Measurements from ENCODE around the gene RALGAPB. TPM values are rescaled to one million over a fixed set of nuclear protein-coding genes. Genes with fewer than 3 reads are reported as not detected.

RALGAPB gene
- total RNA-seq, 1 experiment from 2014 or later, result 36.7 TPM

- TF ChIP-seq, protein P1, sequence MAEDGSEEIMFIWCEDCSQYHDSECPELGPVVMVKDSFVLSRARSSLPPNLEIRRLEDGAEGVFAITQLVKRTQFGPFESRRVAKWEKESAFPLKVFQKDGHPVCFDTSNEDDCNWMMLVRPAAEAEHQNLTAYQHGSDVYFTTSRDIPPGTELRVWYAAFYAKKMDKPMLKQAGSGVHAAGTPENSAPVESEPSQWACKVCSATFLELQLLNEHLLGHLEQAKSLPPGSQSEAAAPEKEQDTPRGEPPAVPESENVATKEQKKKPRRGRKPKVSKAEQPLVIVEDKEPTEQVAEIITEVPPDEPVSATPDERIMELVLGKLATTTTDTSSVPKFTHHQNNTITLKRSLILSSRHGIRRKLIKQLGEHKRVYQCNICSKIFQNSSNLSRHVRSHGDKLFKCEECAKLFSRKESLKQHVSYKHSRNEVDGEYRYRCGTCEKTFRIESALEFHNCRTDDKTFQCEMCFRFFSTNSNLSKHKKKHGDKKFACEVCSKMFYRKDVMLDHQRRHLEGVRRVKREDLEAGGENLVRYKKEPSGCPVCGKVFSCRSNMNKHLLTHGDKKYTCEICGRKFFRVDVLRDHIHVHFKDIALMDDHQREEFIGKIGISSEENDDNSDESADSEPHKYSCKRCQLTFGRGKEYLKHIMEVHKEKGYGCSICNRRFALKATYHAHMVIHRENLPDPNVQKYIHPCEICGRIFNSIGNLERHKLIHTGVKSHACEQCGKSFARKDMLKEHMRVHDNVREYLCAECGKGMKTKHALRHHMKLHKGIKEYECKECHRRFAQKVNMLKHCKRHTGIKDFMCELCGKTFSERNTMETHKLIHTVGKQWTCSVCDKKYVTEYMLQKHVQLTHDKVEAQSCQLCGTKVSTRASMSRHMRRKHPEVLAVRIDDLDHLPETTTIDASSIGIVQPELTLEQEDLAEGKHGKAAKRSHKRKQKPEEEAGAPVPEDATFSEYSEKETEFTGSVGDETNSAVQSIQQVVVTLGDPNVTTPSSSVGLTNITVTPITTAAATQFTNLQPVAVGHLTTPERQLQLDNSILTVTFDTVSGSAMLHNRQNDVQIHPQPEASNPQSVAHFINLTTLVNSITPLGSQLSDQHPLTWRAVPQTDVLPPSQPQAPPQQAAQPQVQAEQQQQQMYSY (CRISPR knock-in tag; IDR thresholded peaks at IDR 0.05), result no peak
- no peak for TF ChIP-seq ZSCAN18 (CRISPR knock-in tag; IDR thresholded peaks at IDR 0.05)
Measured at GRCh38 chr20:38617830-38618196, 145.2 kb downstream of the RALGAPB start (continued).

DNA sequence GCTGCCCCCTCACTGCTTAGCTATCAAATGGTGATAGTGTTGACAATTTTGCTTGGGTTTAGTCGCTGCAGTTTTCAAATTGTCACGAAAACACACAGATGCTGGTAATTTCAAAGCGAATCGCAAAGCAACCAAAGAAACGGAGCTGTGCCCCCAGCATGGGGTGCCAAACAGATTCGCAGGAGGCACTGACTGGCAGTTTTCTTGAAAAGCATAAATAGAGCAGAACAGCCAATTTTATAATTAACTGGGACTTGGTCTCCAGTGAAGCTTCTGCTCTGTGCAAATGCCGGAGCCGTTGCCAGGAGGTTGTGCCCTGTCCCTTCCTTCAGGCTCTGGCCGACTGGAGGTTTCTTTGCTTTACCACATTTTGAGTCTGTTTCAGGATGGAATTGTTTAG lies 147.8 kb downstream of the RALGAPB start:
- Mint-ChIP-seq H3K9me3 (peaks cover 13% of the 10 kb centered on the region), H3K36me3 (no peaks in the 10 kb centered on the region), H3K4me1 (peaks cover 20% of the 10 kb centered on the region), H3K27me3 (ENCODE audit: low read depth) (no peaks in the 10 kb centered on the region; the same call in 1 of the 2 replicates), H3K27ac (no peak overlapping the region), H3K4me3 (no peak overlapping the region)
- no peak for TF ChIP-seq CREB1 (CRISPR knock-in tag; IDR thresholded peaks at IDR 0.05)
- ChIA-PET POLR2A (no interaction called here), CTCF (interaction anchor here (1.8 kb wide), 1 partner anchor 38 kb away, joined by 6 read pairs; no protein-coding TSS in a partner anchor)
- DNase-seq (ENCODE audit: low spot score), result no peak
- no peak for ATAC-seq

DNA sequence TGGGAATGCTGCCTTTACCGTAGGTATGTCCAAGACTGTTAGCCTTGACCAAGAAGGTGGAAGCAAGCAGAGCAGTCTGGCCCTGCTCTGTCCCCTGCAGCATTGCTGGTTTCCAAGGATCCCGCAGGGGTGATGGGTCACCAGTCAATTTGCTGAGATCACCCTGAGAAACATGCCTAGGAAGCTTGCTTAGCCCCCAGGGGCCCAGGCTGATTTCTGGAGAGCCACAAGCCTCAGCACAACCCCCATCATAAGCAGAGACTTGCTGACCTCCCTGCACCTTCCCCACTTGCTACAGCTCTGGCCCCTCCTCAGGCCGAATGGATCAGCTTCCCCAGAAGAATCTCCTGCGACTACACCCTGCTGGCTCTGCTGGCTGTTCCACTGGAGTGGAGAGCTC lies 150.4 kb downstream of the RALGAPB start:
- CTCF ChIA-PET, result interaction anchor here (1.1 to 2.0 kb wide), 3 partner anchors 26 to 100 kb away, joined by 3 to 5 read pairs (median 4); no protein-coding TSS in a partner anchor
- POLR2A ChIA-PET, result interaction anchor here (0.6 kb wide), 1 partner anchor 214 kb away, joined by 3 read pairs; no protein-coding TSS in a partner anchor
- Mint-ChIP-seq H3K27ac (no peak overlapping the region), H3K36me3 (no peaks in the 10 kb centered on the region), H3K9me3 (peaks cover 13% of the 10 kb centered on the region), H3K4me1 (peaks cover 15% of the 10 kb centered on the region), H3K4me3 (no peak overlapping the region), H3K27me3 (ENCODE audit: low read depth) (no peaks in the 10 kb centered on the region; the same call in 1 of the 2 replicates)
- no peak for DNase-seq (ENCODE audit: low spot score)
- no peak for ATAC-seq
- TF ChIP-seq ZBTB43 (CRISPR knock-in tag; IDR thresholded peaks at IDR 0.05) (no peak), ZNF396 (CRISPR knock-in tag; IDR thresholded peaks at IDR 0.05; ENCODE audit: borderline replicate concordance) (no peak), MAX (CRISPR knock-in tag; IDR thresholded peaks at IDR 0.05) (no peak), SMAD4 (CRISPR knock-in tag; IDR thresholded peaks at IDR 0.05) (no peak), HMGA2 (CRISPR knock-in tag; IDR thresholded peaks at IDR 0.05) (no peak)

DNA sequence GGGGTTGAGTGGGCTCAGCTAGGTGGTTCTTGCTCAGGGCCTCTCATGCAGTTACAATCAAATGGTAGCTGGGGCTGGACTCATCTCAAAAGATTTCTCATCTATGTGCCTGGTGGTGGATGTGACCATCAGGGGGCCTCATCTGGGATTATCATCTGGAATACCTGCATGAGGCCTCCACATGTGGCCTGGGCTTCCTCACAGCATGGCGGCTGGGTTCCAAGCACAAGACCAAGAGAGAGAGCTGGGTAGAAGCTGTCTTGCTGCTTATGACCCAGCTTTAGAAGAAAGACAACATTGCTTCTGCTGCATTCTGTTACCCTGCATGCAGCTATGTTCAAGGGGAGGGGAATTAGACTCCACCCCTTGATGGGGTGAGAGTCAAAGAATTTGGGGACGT lies 151.4 kb downstream of the RALGAPB start:
- peaks cover 21% of the 10 kb centered on the region for H3K4me1 Mint-ChIP-seq
- H3K27ac Mint-ChIP-seq, result no peak overlapping the region
- no peak overlapping the region for H3K4me3 Mint-ChIP-seq
- ChIA-PET POLR2A (no interaction called here), CTCF (interaction anchor here (0.9 to 2.0 kb wide), 2 partner anchors 10 to 25 kb away, joined by 3 to 5 read pairs; no protein-coding TSS in a partner anchor)
- H3K27me3 Mint-ChIP-seq (ENCODE audit: low read depth), result no peaks in the 10 kb centered on the region; the same call in 1 of the 2 replicates
- peaks cover 13% of the 10 kb centered on the region for H3K9me3 Mint-ChIP-seq
- no peak for ATAC-seq
- DNase-seq (ENCODE audit: low spot score), result no peak
- H3K36me3 Mint-ChIP-seq, result no peaks in the 10 kb centered on the region
- TF ChIP-seq HMGA2 (CRISPR knock-in tag; IDR thresholded peaks at IDR 0.05) (no peak), CBFB (CRISPR knock-in tag; IDR thresholded peaks at IDR 0.05; ENCODE audit: low read depth) (no peak), MYBL2 (CRISPR knock-in tag; IDR thresholded peaks at IDR 0.05) (no peak), ZNF317 (CRISPR knock-in tag; IDR thresholded peaks at IDR 0.05; ENCODE audit: borderline replicate concordance, low read depth) (no peak), RORB (CRISPR knock-in tag; IDR thresholded peaks at IDR 0.05) (no peak), TEAD1 (CRISPR knock-in tag; IDR thresholded peaks at IDR 0.05) (no peak), NR2C2 (CRISPR knock-in tag; IDR thresholded peaks at IDR 0.05) (no peak), GTF2I (CRISPR knock-in tag; conservative IDR thresholded peaks at IDR 0.05) (no peak), CTCF (IDR thresholded peaks at IDR 0.05) (no peak), E2F4 (CRISPR knock-in tag; IDR thresholded peaks at IDR 0.05; ENCODE audit: borderline replicate concordance, low read depth) (no peak)
- TF ChIP-seq, protein P2, sequence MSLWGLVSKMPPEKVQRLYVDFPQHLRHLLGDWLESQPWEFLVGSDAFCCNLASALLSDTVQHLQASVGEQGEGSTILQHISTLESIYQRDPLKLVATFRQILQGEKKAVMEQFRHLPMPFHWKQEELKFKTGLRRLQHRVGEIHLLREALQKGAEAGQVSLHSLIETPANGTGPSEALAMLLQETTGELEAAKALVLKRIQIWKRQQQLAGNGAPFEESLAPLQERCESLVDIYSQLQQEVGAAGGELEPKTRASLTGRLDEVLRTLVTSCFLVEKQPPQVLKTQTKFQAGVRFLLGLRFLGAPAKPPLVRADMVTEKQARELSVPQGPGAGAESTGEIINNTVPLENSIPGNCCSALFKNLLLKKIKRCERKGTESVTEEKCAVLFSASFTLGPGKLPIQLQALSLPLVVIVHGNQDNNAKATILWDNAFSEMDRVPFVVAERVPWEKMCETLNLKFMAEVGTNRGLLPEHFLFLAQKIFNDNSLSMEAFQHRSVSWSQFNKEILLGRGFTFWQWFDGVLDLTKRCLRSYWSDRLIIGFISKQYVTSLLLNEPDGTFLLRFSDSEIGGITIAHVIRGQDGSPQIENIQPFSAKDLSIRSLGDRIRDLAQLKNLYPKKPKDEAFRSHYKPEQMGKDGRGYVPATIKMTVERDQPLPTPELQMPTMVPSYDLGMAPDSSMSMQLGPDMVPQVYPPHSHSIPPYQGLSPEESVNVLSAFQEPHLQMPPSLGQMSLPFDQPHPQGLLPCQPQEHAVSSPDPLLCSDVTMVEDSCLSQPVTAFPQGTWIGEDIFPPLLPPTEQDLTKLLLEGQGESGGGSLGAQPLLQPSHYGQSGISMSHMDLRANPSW (CRISPR knock-in tag; conservative IDR thresholded peaks at IDR 0.05; ENCODE audit: low read depth), result no peak
